ENCODE data around the gene IL1RAPL1. TPM values are rescaled to one million over a fixed set of nuclear protein-coding genes. Genes with fewer than 3 reads are reported as not detected.

Gene IL1RAPL1
- total and polyA plus RNA-seq, 2 donors (not counting 3 experiments of a cell fraction or from before 2014, with no cell fraction given) = 0.79 to 1.3 TPM

GRCh38 chrX:29431895-29432294 is 844.6 kb downstream of the IL1RAPL1 start:
- ChIA-PET POLR2A (no interaction called here), CTCF (no interaction called here)
- Histone ChIP-seq H3K9me3 (replicated peaks; ENCODE audit: control insufficient read depth, insufficient read depth, low read length) (no peaks in the 10 kb centered on the region), H3K9ac (replicated peaks; ENCODE audit: extremely low read depth, insufficient read depth, low read length) (no peak overlapping the region), H2AFZ (ENCODE audit: low read depth, low read length) (no peak overlapping the region), H3K4me1 (ENCODE audit: control insufficient read depth, extremely low read depth, insufficient read depth, low read length) (no peaks in the 10 kb centered on the region), H3K4me3 (replicated peaks in 1 of 3; ENCODE audit: insufficient read depth in 1 of 3, low read depth in 1 of 3, low read length in 3 of 3) (no peak overlapping the region), H3K36me3 (ENCODE audit: control insufficient read depth in 2 of 2, extremely low read depth in 1 of 2, insufficient read depth in 2 of 2, low read length in 2 of 2) (no peaks in the 10 kb centered on the region), H3K27me3 (ENCODE audit: control insufficient read depth in 2 of 2, insufficient read depth in 2 of 2, low read length in 2 of 2) (no peaks in the 10 kb centered on the region), H3K4me2 (ENCODE audit: insufficient read depth, low read length) (no peak overlapping the region), H4K20me1 (replicated peaks; ENCODE audit: control insufficient read depth, extremely low read depth, insufficient read depth, low read length) (no peaks in the 10 kb centered on the region), H3K27ac (ENCODE audit: insufficient read depth, low read depth, low read length) (no peak overlapping the region), H3K79me2 (ENCODE audit: control insufficient read depth, insufficient read depth, low read length) (no peaks in the 10 kb centered on the region), H3K9me1 (replicated peaks; ENCODE audit: control insufficient read depth, extremely low read depth, insufficient read depth, low read length) (no peaks in the 10 kb centered on the region)
- intact Hi-C loops (cut with micrococcal nuclease) (no loop called here), dilution Hi-C loops (cut with MboI; ENCODE audit: extremely low pct_ligation_motif_present, low sequenced_read_pairs) (no loop called here)
- no TSS peak for BruUV-seq (replicated peaks)
- no peak for FAIRE-seq
- no peak for DNase-seq (ENCODE audit: low read depth, low spot score)
- TF ChIP-seq POLR2A (IDR thresholded peaks at IDR 0.05; ENCODE audit: low read depth, low read length) (no peak), EZH2 (IDR thresholded peaks at IDR 0.05; ENCODE audit: borderline replicate concordance, low read depth, low read length, severe bottlenecking) (no peak), MAX (IDR thresholded peaks at IDR 0.05; ENCODE audit: insufficient read depth, insufficient read length) (no peak), MYC (IDR thresholded peaks at IDR 0.05; ENCODE audit: low read depth, low read length) (no peak), GATA2 (IDR thresholded peaks at IDR 0.05; ENCODE audit: insufficient read depth, insufficient read length, low read depth, low read length) (no peak), POLR2AphosphoS5 (IDR thresholded peaks at IDR 0.05; ENCODE audit: insufficient read depth, low read depth, low read length) (no peak), JUN (IDR thresholded peaks at IDR 0.05; ENCODE audit: borderline replicate concordance, insufficient read depth, insufficient read length, low read depth) (no peak), FOS (IDR thresholded peaks at IDR 0.05; ENCODE audit: borderline replicate concordance, insufficient read depth, low read length) (no peak), CTCF (IDR thresholded peaks at IDR 0.05; ENCODE audit: extremely low read depth in 1 of 2, insufficient read depth in 1 of 2, low read depth in 1 of 2, low read length in 2 of 2) (no peak)

All from endothelial cell of umbilical vein (primary cell).